CD14-positive monocyte (primary cell): ENCODE measurements around the gene ARHGAP44. TPM values are rescaled to one million over a fixed set of nuclear protein-coding genes. Genes with fewer than 3 reads are reported as not detected.

Source experiments
- DNase-seq, 3 donors: peaks; one replicate each; pipeline ENCODE4 v3.0.0-alpha.2; 2011 to 2022
- H2AFZ ChIP-seq: 2 replicates; pipeline ENCODE4 v1.6.0; 2012; ENCODE audit warnings: mild to moderate bottlenecking, low read depth, low read length, inconsistent platforms; ENCODE audit not compliant: insufficient read depth, poor library complexity, severe bottlenecking
- H3K27ac ChIP-seq, 2 donors: 1 replicate in 1 of 2; 2 replicates in 1 of 2; pipeline ENCODE4 v1.5.1; 2012 to 2013; ENCODE audit warnings: low read length in 2 of 2, control low read depth in 1 of 2, inconsistent platforms in 1 of 2, low read depth in 1 of 2, mild to moderate bottlenecking in 1 of 2
- H3K27me3 ChIP-seq, 2 donors: one replicate each; pipeline versions ENCODE4 v1.6.0 to v1.6.1; 2011 to 2013; ENCODE audit warnings: low read length in 2 of 2; ENCODE audit not compliant: control insufficient read depth in 2 of 2, insufficient read depth in 2 of 2
- H3K36me3 ChIP-seq, 2 donors: replicated peaks in 1 of 2; 1 replicate in 1 of 2; 2 replicates in 1 of 2; pipeline versions ENCODE4 v1.5.1 to v1.6.1; 2012 to 2013; ENCODE audit warnings: low read length in 2 of 2, control low read depth in 1 of 2, inconsistent platforms in 1 of 2, mild to moderate bottlenecking in 1 of 2; ENCODE audit not compliant: insufficient read depth in 2 of 2, control insufficient read depth in 1 of 2
- H3K4me1 ChIP-seq, 2 donors: 1 replicate in 1 of 2; 2 replicates in 1 of 2; pipeline versions ENCODE4 v1.5.1 to v1.6.1; 2012 to 2013; ENCODE audit warnings: low read length in 2 of 2, control low read depth in 1 of 2, inconsistent platforms in 1 of 2, mild to moderate bottlenecking in 1 of 2, moderate library complexity in 1 of 2; ENCODE audit not compliant: insufficient read depth in 2 of 2, control insufficient read depth in 1 of 2
- H3K4me2 ChIP-seq: replicated peaks from 2 replicates; pipeline ENCODE3; 2012; ENCODE audit warnings: low read length, moderate library complexity, mild to moderate bottlenecking; ENCODE audit not compliant: poor library complexity, severe bottlenecking; ENCODE audit errors: extremely low read depth
- H3K4me3 ChIP-seq, 3 experiments: fragments of 200-600 bp in 1 of 3; sonication (generic) in 1 of 3; replicated peaks in 1 of 3; 1 replicate in 2 of 3; 2 replicates in 1 of 3; pipeline ENCODE4 v1.5.1; 2011 to 2013; ENCODE audit warnings: low read length in 3 of 3, mild to moderate bottlenecking in 3 of 3, control low read depth in 2 of 3, low read depth in 2 of 3, inconsistent platforms in 1 of 3, moderate library complexity in 1 of 3
- H3K79me2 ChIP-seq: 2 replicates; pipeline ENCODE4 v1.6.0; 2012; ENCODE audit warnings: mild to moderate bottlenecking, control low read depth, inconsistent platforms, low read length, moderate library complexity; ENCODE audit not compliant: insufficient read depth
- H3K9ac ChIP-seq: 2 replicates; pipeline ENCODE4 v1.6.0; 2017; ENCODE audit warnings: low read length, mild to moderate bottlenecking; ENCODE audit not compliant: insufficient read depth, poor library complexity, severe bottlenecking
- H3K9me3 ChIP-seq, 2 donors: replicated peaks in 1 of 2; 1 replicate in 1 of 2; 2 replicates in 1 of 2; pipeline versions ENCODE4 v1.5.1 to v1.6.1; 2012 to 2013; ENCODE audit warnings: low read length in 2 of 2, control low read depth in 1 of 2; ENCODE audit not compliant: control insufficient read depth in 1 of 2, insufficient read depth in 1 of 2
- H4K20me1 ChIP-seq: 2 replicates; pipeline ENCODE4 v1.6.0; 2012; ENCODE audit warnings: mild to moderate bottlenecking, low read length, control low read depth, moderate library complexity; ENCODE audit not compliant: insufficient read depth
- H3K27ac Mint-ChIP-seq, 7 donors: one replicate each; pipeline ENCODE4 v1.8.0; 2020; ENCODE audit warnings: mild to moderate bottlenecking in 7 of 7, mixed read lengths in 7 of 7, moderate library complexity in 6 of 7, inconsistent platforms in 2 of 7
- H3K27me3 Mint-ChIP-seq, 3 donors: one replicate each; pipeline ENCODE4 v1.8.0; 2021 to 2022; ENCODE audit warnings: low read depth in 3 of 3, mild to moderate bottlenecking in 3 of 3, mixed read lengths in 3 of 3, moderate library complexity in 3 of 3, inconsistent platforms in 1 of 3
- H3K36me3 Mint-ChIP-seq, 2 donors: one replicate each; pipeline ENCODE4 v1.8.0; 2020; ENCODE audit warnings: mixed read lengths in 2 of 2, inconsistent platforms in 1 of 2, mild to moderate bottlenecking in 1 of 2
- H3K4me1 Mint-ChIP-seq: one replicate; pipeline ENCODE4 v1.8.0; 2020; ENCODE audit warnings: mild to moderate bottlenecking, mixed read lengths
- H3K4me3 Mint-ChIP-seq, 2 donors: one replicate each; pipeline ENCODE4 v1.8.0; 2020; ENCODE audit warnings: mild to moderate bottlenecking in 2 of 2, mixed read lengths in 2 of 2, moderate library complexity in 1 of 2
- H3K9me3 Mint-ChIP-seq, 7 donors: one replicate each; pipeline ENCODE4 v1.8.0; 2020 to 2022; ENCODE audit warnings: mixed read lengths in 7 of 7, mild to moderate bottlenecking in 6 of 7, moderate library complexity in 6 of 7, inconsistent platforms in 2 of 7
- CTCF ChIP-seq: fragments of 200-600 bp; IDR thresholded peaks from one replicate; pipeline ENCODE4 v1.8.0; 2022; ENCODE audit warnings: antibody characterized with exemption, mild to moderate bottlenecking
- whole genome bisulfite sequencing: methylation state at CpG from one replicate; pipeline ENCODE4 v1.1.5; 2013; ENCODE audit warnings: missing lambda C conversion rate; ENCODE audit not compliant: insufficient coverage; 5-methylcytosine and 5-hydroxymethylcytosine counted together
- intact Hi-C, 2 donors: fragments of 100-400 bp; cut with micrococcal nuclease; formaldehyde crosslinking; loops; one replicate each; pipeline versions ENCODE4 v1.15.0 to v1.15.1; 2023
- polyA plus RNA-seq, 3 donors: library from polyadenylated mRNA; depleted of rRNA in 1 of 3; unstranded in 2 of 3; stranded (reverse) in 1 of 3; fragments of 300-500 nt in 2 of 3; fragments of >200 nt in 1 of 3; fragmentation: Illumina TruSeq in 2 of 3; gene quantifications; 1 replicate in 2 of 3; 2 replicates in 1 of 3; pipeline ENCODE4 v1.2.3, GENCODE V29; 2012 to 2021

Gene ARHGAP44
- polyA plus RNA-seq, 3 donors = not detected

- Histone ChIP-seq H3K36me3 (no peaks in the 10 kb centered on the region), H3K4me2 (no peak overlapping the region), H3K4me1 (no peaks in the 10 kb centered on the region), H3K4me3 (no peak overlapping the region), H3K9ac (no peak overlapping the region), H3K27ac (no peak overlapping the region), H4K20me1 (no peaks in the 10 kb centered on the region), H3K27me3 (no peaks in the 10 kb centered on the region), H3K9me3 (no peaks in the 10 kb centered on the region), H3K79me2 (no peaks in the 10 kb centered on the region), H2AFZ (no peak overlapping the region)
- no peak for DNase-seq
- no peak overlapping the region for H3K27ac Mint-ChIP-seq
- no peaks in the 10 kb centered on the region for H3K36me3 Mint-ChIP-seq
- H3K4me3 Mint-ChIP-seq = no peak overlapping the region
- H3K27me3 Mint-ChIP-seq = peaks cover 1 to 2% (median 2%) of the 10 kb centered on the region in 3 donors
- no peak for TF ChIP-seq CTCF
- peaks cover 0 to 2% (median 0%) of the 10 kb centered on the region in 7 donors for H3K9me3 Mint-ChIP-seq
- no peaks in the 10 kb centered on the region for H3K4me1 Mint-ChIP-seq
- intact Hi-C loops = no loop called here
- WGBS = no CpG with 5 or more reads among the region's 1 CpG
Observed at GRCh38 chr17:12744786-12745185, 44.5 kb upstream of the ARHGAP44 start.

- Mint-ChIP-seq H3K9me3 (peaks cover 0 to 2% (median 0%) of the 10 kb centered on the region in 7 donors), H3K36me3 (no peaks in the 10 kb centered on the region), H3K27me3 (peaks cover 1 to 2% (median 2%) of the 10 kb centered on the region in 3 donors), H3K4me1 (no peaks in the 10 kb centered on the region), H3K27ac (no peak overlapping the region), H3K4me3 (no peak overlapping the region)
- Histone ChIP-seq H3K27me3 (no peaks in the 10 kb centered on the region), H3K4me1 (no peaks in the 10 kb centered on the region), H3K36me3 (no peaks in the 10 kb centered on the region), H2AFZ (no peak overlapping the region), H3K4me3 (no peak overlapping the region), H3K4me2 (no peak overlapping the region), H3K9me3 (no peaks in the 10 kb centered on the region), H3K79me2 (no peaks in the 10 kb centered on the region), H3K27ac (no peak overlapping the region), H4K20me1 (no peaks in the 10 kb centered on the region), H3K9ac (no peak overlapping the region)
- TF ChIP-seq CTCF = no peak
- no peak for DNase-seq
- WGBS = 96% methylated on average over 6 of the region's 7 CpGs
- intact Hi-C loops = no loop called here
Observed at GRCh38 chr17:12745486-12745885, 43.8 kb upstream of the ARHGAP44 start.
